OCI-LY7 (cell line): ENCODE measurements around the gene QSOX1. TPM values are rescaled to one million over a fixed set of nuclear protein-coding genes. Genes with fewer than 3 reads are reported as not detected.

Source experiments
- BruUV-seq: library from RNA; stranded (reverse); fragments of 400-500 nt; replicated peaks from 2 replicates; lab custom pipeline; 2021; lab: Mats Ljungman, UMichigan
- CTCF ChIA-PET: fragments of 300-600 bp; sonication (Branson Sonifier 250); formaldehyde crosslinking; loops from one replicate; lab custom pipeline; 2022; ENCODE audit warnings: antibody characterized with exemption; ENCODE audit not compliant: unreplicated experiment; lab: Charles Lee
- POLR2A ChIA-PET: fragments of 300-600 bp; sonication (Branson Sonifier 250); formaldehyde crosslinking; loops from one replicate; lab custom pipeline; 2022; ENCODE audit warnings: antibody characterized with exemption; lab: Charles Lee
- DNase-seq: peaks from one replicate; pipeline ENCODE4 v3.0.0-alpha.2; 2015; ENCODE audit warnings: low spot score
- H2AFZ ChIP-seq: fragments of 200-600 bp; sonication (generic), shearing (Covaris generic); 2 replicates; pipeline ENCODE4 v1.6.1; 2014; ENCODE audit warnings: mild to moderate bottlenecking, antibody characterized with exemption, low read length, moderate library complexity
- H3K27ac ChIP-seq: fragments of 200-600 bp; sonication (generic); 2 replicates; pipeline ENCODE4 v1.5.1; 2014; ENCODE audit warnings: mixed run types, low read depth, mild to moderate bottlenecking, moderate library complexity, low read length, inconsistent platforms; ENCODE audit not compliant: poor library complexity, severe bottlenecking
- H3K36me3 ChIP-seq: fragments of 200-600 bp; sonication (generic); 2 replicates; pipeline ENCODE4 v1.6.1; 2014; ENCODE audit warnings: mild to moderate bottlenecking, antibody characterized with exemption, low read length, moderate library complexity, mixed read lengths; ENCODE audit not compliant: insufficient read depth
- H3K4me1 ChIP-seq: fragments of 200-600 bp; sonication (generic); 2 replicates; pipeline ENCODE4 v1.5.1; 2014; ENCODE audit warnings: mild to moderate bottlenecking, low read length; ENCODE audit not compliant: insufficient read depth, poor library complexity, severe bottlenecking
- H3K4me2 ChIP-seq: fragments of 200-600 bp; sonication (generic); 2 replicates; pipeline ENCODE4 v1.6.1; 2014; ENCODE audit warnings: mild to moderate bottlenecking, low read length
- H3K4me3 ChIP-seq: fragments of 200-600 bp; sonication (generic); 2 replicates; pipeline ENCODE4 v1.5.1; 2014; ENCODE audit warnings: mild to moderate bottlenecking, low read depth, low read length; ENCODE audit not compliant: poor library complexity, severe bottlenecking
- H3K79me2 ChIP-seq: fragments of 200-600 bp; sonication (generic); 2 replicates; pipeline ENCODE4 v1.6.1; 2016; ENCODE audit warnings: low read depth, mild to moderate bottlenecking, low read length, moderate library complexity, mixed read lengths; ENCODE audit not compliant: insufficient read depth
- H3K9me2 ChIP-seq: fragments of 200-600 bp; sonication (generic); 2 replicates; pipeline ENCODE4 v1.6.1; 2016; ENCODE audit warnings: mild to moderate bottlenecking, low read length, mixed read lengths; ENCODE audit not compliant: insufficient read depth
- H3K9me3 ChIP-seq: fragments of 200-600 bp; sonication (generic); 2 replicates; pipeline ENCODE4 v1.6.1; 2014; ENCODE audit warnings: mild to moderate bottlenecking, mixed run types, low read length, mixed read lengths
- H4K20me1 ChIP-seq: fragments of 200-600 bp; sonication (generic); 2 replicates; pipeline ENCODE4 v1.6.1; 2014; ENCODE audit warnings: mild to moderate bottlenecking, antibody characterized with exemption, low read length, moderate library complexity, mixed read lengths; ENCODE audit not compliant: insufficient read depth
- CTCF ChIP-seq: fragments of 200-600 bp; sonication (generic); conservative IDR thresholded peaks from 2 replicates; pipeline ENCODE4 v1.5.1; 2014; ENCODE audit warnings: mild to moderate bottlenecking, antibody characterized with exemption, low read length, moderate library complexity, mixed read lengths
- EZH2phosphoT487 ChIP-seq: fragments of 200-600 bp; sonication (generic); IDR thresholded peaks from 2 replicates; pipeline ENCODE4 v1.6.1; 2018; ENCODE audit warnings: low read depth, borderline replicate concordance, mild to moderate bottlenecking, mixed run types, antibody characterized with exemption, low read length, moderate library complexity, mixed read lengths
- intact Hi-C: fragments of 100-400 bp; cut with micrococcal nuclease; formaldehyde crosslinking; loops from one replicate; pipeline ENCODE4 v1.10.0; 2022; ENCODE audit not compliant: unreplicated experiment
- total RNA-seq, 2 experiments: library from RNA; depleted of rRNA in 1 of 2; stranded (reverse); fragments of >200 nt in 1 of 2; shearing (Covaris generic) in 1 of 2; gene quantifications; 2 replicates each; pipeline ENCODE4 v1.2.3, GENCODE V29; 2014 to 2022

The QSOX1 gene
- total RNA-seq, 2 experiments from 2014 or later, result 8.4 to 23.6 TPM

GRCh38 chr1:180236698-180237509 is 82.2 kb downstream of the QSOX1 start:
- no peak for TF ChIP-seq CTCF
- no peak for TF ChIP-seq EZH2phosphoT487
- H3K36me3 ChIP-seq, result no peaks in the 10 kb centered on the region
- H3K4me1 ChIP-seq, result no peaks in the 10 kb centered on the region
- POLR2A ChIA-PET, result no interaction called here
- CTCF ChIA-PET, result no interaction called here
- H3K79me2 ChIP-seq, result no peaks in the 10 kb centered on the region
- no peak overlapping the region for H3K4me2 ChIP-seq
- no TSS peak for BruUV-seq
- no peak overlapping the region for H3K4me3 ChIP-seq
- H4K20me1 ChIP-seq, result no peaks in the 10 kb centered on the region
- no peak overlapping the region for H2AFZ ChIP-seq
- DNase-seq, result no peak
- no peak overlapping the region for H3K27ac ChIP-seq
- no peaks in the 10 kb centered on the region for H3K9me2 ChIP-seq
- intact Hi-C loops, result no loop called here
- no peaks in the 10 kb centered on the region for H3K9me3 ChIP-seq

- no peaks in the 10 kb centered on the region for H4K20me1 ChIP-seq
- ChIA-PET POLR2A (no interaction called here), CTCF (no interaction called here)
- intact Hi-C loops, result no loop called here
- no peaks in the 10 kb centered on the region for H3K9me2 ChIP-seq
- no peaks in the 10 kb centered on the region for H3K9me3 ChIP-seq
- H3K4me3 ChIP-seq, result no peak overlapping the region
- H3K36me3 ChIP-seq, result no peaks in the 10 kb centered on the region
- no TSS peak for BruUV-seq
- TF ChIP-seq EZH2phosphoT487 (no peak), CTCF (no peak)
- no peak for DNase-seq
- H3K4me1 ChIP-seq, result no peaks in the 10 kb centered on the region
- no peak overlapping the region for H2AFZ ChIP-seq
- H3K4me2 ChIP-seq, result no peak overlapping the region
- no peak overlapping the region for H3K27ac ChIP-seq
- H3K79me2 ChIP-seq, result no peaks in the 10 kb centered on the region
Observed at GRCh38 chr1:180237869-180238476, 83.3 kb downstream of the QSOX1 start.

GRCh38 chr1:180238675-180239074 is 84.0 kb downstream of the QSOX1 start:
- Histone ChIP-seq H2AFZ (no peak overlapping the region), H3K4me1 (no peaks in the 10 kb centered on the region), H3K36me3 (no peaks in the 10 kb centered on the region), H4K20me1 (no peaks in the 10 kb centered on the region), H3K4me3 (no peak overlapping the region), H3K9me3 (no peaks in the 10 kb centered on the region), H3K27ac (no peak overlapping the region), H3K4me2 (no peak overlapping the region), H3K79me2 (no peaks in the 10 kb centered on the region), H3K9me2 (no peaks in the 10 kb centered on the region)
- intact Hi-C loops, result no loop called here
- BruUV-seq, result no TSS peak
- DNase-seq, result no peak
- POLR2A ChIA-PET, result no interaction called here
- no peak for TF ChIP-seq EZH2phosphoT487
- TF ChIP-seq CTCF, result no peak
- CTCF ChIA-PET, result no interaction called here
